ENCODE measurements around the gene ICA1. TPM values are rescaled to one million over a fixed set of nuclear protein-coding genes. Genes with fewer than 3 reads are reported as not detected.

Gene ICA1
- total and polyA plus RNA-seq, 2 of the 13 experiments (the other 11 are each of a cell fraction or from before 2014, with no cell fraction given) = 0.29 TPM; not detected in 1

GRCh38 chr7:8120390-8121058, 141.4 kb downstream of the ICA1 start:
- Histone ChIP-seq H3K36me3 (replicated peaks in 1 of 2; ENCODE audit: control insufficient read depth in 1 of 2, insufficient read depth in 2 of 2, low read length in 2 of 2) (no peaks in the 10 kb centered on the region), H3K9ac (ENCODE audit: insufficient read depth, low read depth, low read length) (no peak overlapping the region), H3K79me2 (ENCODE audit: insufficient read depth, low read length) (no peaks in the 10 kb centered on the region), H2AFZ (ENCODE audit: low read length) (no peak overlapping the region), H3K4me3 (replicated peaks in 1 of 3; ENCODE audit: insufficient read depth in 1 of 3, low read depth in 2 of 3, low read length in 3 of 3) (no peak overlapping the region), H3K27ac (ENCODE audit: extremely low read length, insufficient read depth, low read length) (no peak overlapping the region), H3K4me2 (ENCODE audit: low read depth, low read length) (no peak overlapping the region), H3K9me3 (ENCODE audit: low read length) (no peaks in the 10 kb centered on the region), H3K27me3 (ENCODE audit: control insufficient read depth in 1 of 2, insufficient read depth in 2 of 2, low read length in 2 of 2) (peaks cover 0 to 2% of the 10 kb centered on the region in 2 experiments; a peak in 2 of 5 replicates), H4K20me1 (ENCODE audit: insufficient read depth, low read length) (no peaks in the 10 kb centered on the region), H3K4me1 (ENCODE audit: insufficient read depth, low read length) (no peaks in the 10 kb centered on the region; the same call in 1 of the 2 replicates)
- POLR2A ChIA-PET = no interaction called here
- in situ Hi-C loops (cut with HindIII; ENCODE audit: extremely low pct_ligation_motif_present, low pct_unique_long_range_greater_than_20kb) = no loop called here
- ATAC-seq (no peak), FAIRE-seq (no peak), DNase-seq (ENCODE audit: low spot score) (no peak)
- intact Hi-C loops (cut with micrococcal nuclease; ENCODE audit: unreplicated experiment) = no loop called here
- 36% methylated on average over 6 of the region's 12 CpGs for WGBS (ENCODE audit: low lambda C conversion rate)
- CTCF ChIA-PET (ENCODE audit: low intra/inter-chr PET ratio, low total read pairs) = no interaction called here
- BruUV-seq (replicated peaks) = no TSS peak
- TF ChIP-seq ZNF17 (CRISPR knock-in tag; IDR thresholded peaks at IDR 0.05) = no peak
- no peak for TF ChIP-seq ZNF3 (CRISPR knock-in tag; IDR thresholded peaks at IDR 0.05)
- no peak for TF ChIP-seq MXD1 (CRISPR knock-in tag; IDR thresholded peaks at IDR 0.05)
- no peak for TF ChIP-seq ZBTB20 (CRISPR knock-in tag; IDR thresholded peaks at IDR 0.05; ENCODE audit: borderline replicate concordance, low read depth)
- TF ChIP-seq ZBTB43 (CRISPR knock-in tag; conservative IDR thresholded peaks at IDR 0.05) = no peak
- TF ChIP-seq EHMT2 (IDR thresholded peaks at IDR 0.05; ENCODE audit: borderline replicate concordance, low read depth, low read length) = no peak
- no peak for TF ChIP-seq MAFG (CRISPR knock-in tag; IDR thresholded peaks at IDR 0.05)
- TF ChIP-seq TEAD3 (CRISPR knock-in tag; optimal IDR thresholded peaks at IDR 0.05; ENCODE audit: borderline replicate concordance) = no peak
- no peak for TF ChIP-seq HHEX (CRISPR knock-in tag; IDR thresholded peaks at IDR 0.05)
- no peak for TF ChIP-seq ZFP1 (CRISPR knock-in tag; IDR thresholded peaks at IDR 0.05)
- TF ChIP-seq ZBTB8A (CRISPR knock-in tag; IDR thresholded peaks at IDR 0.05; ENCODE audit: borderline replicate concordance, low read depth) = no peak
- no peak for TF ChIP-seq ZMYM4 (CRISPR knock-in tag; IDR thresholded peaks at IDR 0.05)
- no peak for TF ChIP-seq THYN1 (CRISPR knock-in tag; IDR thresholded peaks at IDR 0.05; ENCODE audit: borderline replicate concordance, low read depth)
- no peak for TF ChIP-seq ZNF446 (CRISPR knock-in tag; IDR thresholded peaks at IDR 0.05)
- no peak for TF ChIP-seq ARHGAP35 (CRISPR knock-in tag; IDR thresholded peaks at IDR 0.05; ENCODE audit: borderline replicate concordance)
- TF ChIP-seq PRDM10 (CRISPR knock-in tag; IDR thresholded peaks at IDR 0.05; ENCODE audit: low read depth) = no peak
